Choroid plexus epithelial cell (primary cell): ENCODE results near the gene AGFG2.
A peak's percentile ranks its signal among the peaks of the same experiment; 100 is the strongest.

Source experiments
- DNase-seq: peaks from one replicate; pipeline ENCODE4 v3.0.0-alpha.2; 2010; ENCODE audit warnings: low read depth
- H3K4me3 ChIP-seq: 2 replicates; pipeline ENCODE4 v1.5.1; 2011; ENCODE audit warnings: low read depth, mild to moderate bottlenecking, control low read depth, low read length, moderate library complexity
- TF ChIP-seq, protein P1 (sequence below): conservative IDR thresholded peaks from 2 replicates; pipeline ENCODE4 v1.5.1; 2011; ENCODE audit warnings: low read depth, mild to moderate bottlenecking, control low read depth, inconsistent platforms, low read length, moderate library complexity

Gene AGFG2

DNA sequence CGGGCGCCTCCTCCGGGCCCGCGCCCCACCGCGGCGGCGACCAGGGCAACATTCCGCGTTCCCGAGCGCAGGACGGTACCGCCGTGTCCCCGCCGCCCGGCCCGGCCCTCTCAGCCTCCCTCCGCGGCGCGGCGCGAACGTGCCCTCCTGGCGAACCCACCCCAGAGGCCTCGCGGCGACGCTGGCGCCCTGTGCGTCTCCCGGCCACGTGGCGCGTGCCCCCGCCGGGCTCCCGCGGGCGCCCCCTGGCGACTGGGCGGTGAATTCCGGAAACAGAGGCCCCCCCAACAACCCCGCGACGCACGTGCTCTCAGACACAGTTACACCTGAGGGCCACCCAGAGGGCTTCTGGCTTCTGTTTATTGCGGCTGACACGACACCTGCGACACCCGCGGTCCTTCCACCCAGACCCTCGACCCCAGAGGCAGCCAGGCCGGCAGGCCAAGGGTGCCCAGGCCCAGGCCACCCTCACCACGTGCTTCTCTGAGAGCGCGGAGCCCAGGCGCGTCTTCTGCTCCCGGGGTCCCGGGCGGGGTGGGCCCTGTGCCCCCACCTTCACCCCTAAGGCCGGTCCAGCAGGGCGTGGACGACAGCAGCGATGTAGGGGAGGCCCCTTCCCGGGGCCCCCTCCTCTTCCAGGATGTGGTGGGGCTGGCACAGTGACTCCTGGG, 34.8 kb downstream of the AGFG2 start, which contains the start of gene SAP25:
TSS of gene SAP25 (minus strand) at position 210 of the 671 bp plus-strand sequence. CDS start at position 52, 158 bp downstream.
- no peak within 1 kb of the TSS for H3K4me3 ChIP-seq
- DNase-seq: no peak
- TF ChIP-seq, protein P1, sequence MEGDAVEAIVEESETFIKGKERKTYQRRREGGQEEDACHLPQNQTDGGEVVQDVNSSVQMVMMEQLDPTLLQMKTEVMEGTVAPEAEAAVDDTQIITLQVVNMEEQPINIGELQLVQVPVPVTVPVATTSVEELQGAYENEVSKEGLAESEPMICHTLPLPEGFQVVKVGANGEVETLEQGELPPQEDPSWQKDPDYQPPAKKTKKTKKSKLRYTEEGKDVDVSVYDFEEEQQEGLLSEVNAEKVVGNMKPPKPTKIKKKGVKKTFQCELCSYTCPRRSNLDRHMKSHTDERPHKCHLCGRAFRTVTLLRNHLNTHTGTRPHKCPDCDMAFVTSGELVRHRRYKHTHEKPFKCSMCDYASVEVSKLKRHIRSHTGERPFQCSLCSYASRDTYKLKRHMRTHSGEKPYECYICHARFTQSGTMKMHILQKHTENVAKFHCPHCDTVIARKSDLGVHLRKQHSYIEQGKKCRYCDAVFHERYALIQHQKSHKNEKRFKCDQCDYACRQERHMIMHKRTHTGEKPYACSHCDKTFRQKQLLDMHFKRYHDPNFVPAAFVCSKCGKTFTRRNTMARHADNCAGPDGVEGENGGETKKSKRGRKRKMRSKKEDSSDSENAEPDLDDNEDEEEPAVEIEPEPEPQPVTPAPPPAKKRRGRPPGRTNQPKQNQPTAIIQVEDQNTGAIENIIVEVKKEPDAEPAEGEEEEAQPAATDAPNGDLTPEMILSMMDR: peak; percentile 7

DNA sequence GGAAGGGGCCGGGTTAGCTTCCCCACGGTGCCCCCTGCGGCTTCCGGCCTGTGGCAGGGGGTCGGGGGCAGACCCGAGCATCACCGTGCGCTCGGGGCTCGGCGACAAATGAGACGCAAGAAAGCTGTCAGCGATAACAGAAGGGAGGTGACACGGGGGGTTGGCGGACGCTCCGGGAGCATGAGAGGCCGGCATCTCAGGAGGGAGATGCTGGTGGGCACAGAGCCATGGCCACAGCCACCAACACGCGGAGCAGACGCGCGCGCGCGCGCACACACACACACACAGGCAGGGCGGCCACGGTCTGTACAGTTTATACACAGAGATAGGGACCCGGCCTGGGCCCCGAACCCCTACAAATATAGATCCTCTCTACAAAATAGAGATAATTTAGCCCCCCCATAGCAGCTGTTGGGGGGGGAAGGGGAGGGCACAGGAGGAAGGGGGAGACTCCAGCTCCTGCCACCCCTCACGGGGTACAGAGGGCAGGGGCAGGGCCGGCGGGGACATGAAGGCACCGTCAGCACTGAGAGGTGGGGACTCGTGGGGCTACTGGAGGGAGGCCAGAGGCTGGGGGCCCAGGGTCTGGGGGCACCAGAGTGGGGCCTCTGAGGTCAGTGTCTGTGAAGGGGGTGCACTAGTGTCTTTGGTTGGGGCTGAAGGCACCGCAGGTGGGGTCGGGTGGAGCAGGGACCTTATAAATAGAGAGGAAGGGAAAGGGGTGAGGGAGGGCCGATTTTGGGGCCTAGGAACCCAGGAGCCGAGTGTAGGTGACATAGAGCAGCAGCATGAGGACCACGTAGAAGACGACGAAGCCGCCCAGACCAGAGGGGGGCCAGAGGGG, 35.6 kb downstream of the AGFG2 start:
- TF ChIP-seq, protein P1: no peak
- H3K4me3 ChIP-seq: no peak overlapping the region
- no peak for DNase-seq

DNA sequence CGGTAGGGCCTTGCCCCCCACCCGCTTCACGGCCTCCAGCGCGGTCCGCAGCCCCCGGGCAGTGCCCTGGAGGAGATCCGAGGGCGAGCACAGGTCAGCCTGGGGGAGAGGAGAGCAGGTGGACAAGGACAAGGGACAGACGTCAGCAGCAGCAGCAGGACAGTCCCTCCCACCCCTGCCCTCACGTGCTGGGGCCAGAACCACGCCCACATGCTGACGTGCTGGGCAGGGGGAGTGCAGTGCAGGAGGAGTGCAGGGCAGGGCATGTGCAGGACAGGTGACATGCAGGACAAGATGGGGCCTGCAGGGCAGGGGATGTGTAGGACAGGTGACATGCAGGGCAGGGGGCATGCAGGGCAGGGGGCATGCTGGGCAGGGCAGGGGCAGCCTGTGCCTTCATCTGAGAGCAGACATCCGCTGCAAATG, 36.2 kb downstream of the AGFG2 start:
- DNase-seq: no peak
- H3K4me3 ChIP-seq: no peak overlapping the region
- TF ChIP-seq, protein P1: no peak

DNA sequence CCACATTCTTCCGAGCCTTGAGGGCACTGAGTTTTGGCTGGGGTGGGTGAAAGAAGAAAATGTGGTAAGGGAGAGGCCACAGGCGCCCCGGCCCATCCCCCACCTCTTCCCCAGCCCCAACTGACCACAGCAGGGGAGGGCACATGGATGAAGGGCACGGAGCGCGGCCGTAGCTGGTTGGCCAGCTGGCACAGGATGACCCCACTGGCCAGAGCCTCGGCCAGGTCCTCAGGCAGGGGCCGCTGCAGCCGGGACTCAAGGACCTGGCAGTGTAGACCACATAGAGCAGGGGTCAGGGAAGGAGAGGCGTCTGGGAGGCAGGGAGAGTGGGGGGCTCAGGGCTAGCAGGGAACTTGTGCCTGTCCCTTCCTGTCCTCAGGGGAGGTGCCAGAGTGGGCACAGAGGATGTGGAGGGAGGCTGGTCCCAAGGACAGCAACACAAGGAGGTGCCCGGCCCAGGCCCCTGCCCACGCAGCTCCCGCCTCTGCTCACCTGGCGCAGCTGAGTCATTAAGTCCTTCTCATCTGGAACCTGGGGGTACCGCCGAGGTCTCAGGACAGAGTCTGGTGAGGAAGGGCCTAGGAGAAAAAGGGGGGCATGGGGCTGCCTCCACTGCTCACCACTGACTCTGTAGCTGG, 36.9 kb downstream of the AGFG2 start:
- DNase-seq: no peak
- TF ChIP-seq, protein P1: no peak
- no peak overlapping the region for H3K4me3 ChIP-seq

DNA sequence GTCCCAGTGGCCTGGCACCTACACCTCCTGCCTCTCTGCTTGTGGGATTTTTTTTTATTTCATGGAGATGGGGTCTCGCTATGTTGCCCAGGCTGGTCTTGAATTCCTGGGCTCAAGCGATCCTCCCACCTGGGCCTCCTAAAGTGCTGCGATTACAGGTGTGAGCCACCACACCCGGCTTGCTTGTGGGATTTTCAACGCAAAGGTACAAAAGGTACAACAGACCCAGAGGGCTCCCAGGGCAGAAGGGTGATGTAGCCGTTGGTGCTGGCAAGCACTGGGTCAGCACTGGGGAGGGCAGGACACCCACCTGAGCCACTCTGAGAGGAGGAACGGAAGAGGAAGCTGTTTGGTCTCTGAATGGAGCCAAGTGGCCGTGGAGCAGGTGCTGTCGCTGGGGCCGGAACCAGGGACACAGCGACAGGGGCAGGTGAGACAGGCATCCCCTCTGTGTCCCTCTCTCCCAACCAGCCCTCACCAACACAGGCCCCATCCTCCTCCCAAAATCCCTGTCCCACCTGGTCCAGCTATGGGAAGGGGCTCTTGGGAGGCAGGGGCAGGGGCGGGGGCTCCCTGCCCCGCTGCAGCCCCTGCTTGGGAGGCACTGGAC, 37.5 kb downstream of the AGFG2 start:
- no peak for DNase-seq
- H3K4me3 ChIP-seq: no peak overlapping the region
- TF ChIP-seq, protein P1: no peak

DNA sequence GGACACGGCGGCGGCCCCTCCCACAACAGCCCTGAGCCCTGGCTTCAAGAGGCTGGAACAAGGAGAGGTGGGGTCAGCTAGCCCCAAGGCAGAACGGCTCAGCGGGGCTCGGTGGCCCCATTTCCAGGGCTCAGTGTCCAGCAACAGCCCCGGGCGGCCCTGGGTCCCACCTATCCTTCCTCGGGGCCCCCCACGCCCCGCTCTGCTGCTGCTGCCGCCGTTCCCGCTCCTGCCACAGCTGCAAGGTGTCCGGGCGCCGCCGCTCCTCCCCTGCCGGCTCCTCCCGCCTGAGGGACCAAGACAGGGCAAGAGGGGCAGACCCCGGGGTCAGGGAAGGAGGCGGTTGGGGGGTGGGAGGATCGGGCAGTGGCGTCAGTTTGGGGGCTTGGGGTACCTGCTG, 38.1 kb downstream of the AGFG2 start:
- no peak for DNase-seq

More for the DNA sequence above, 38.1 kb downstream of the AGFG2 start:
- no peak overlapping the region for H3K4me3 ChIP-seq
- TF ChIP-seq, protein P1: no peak
